Dendritic cell treated with granulocyte-macrophage colony-stimulating factor and Interleukin-4, amounts not matched to agents 40 ng/mL and 50 ng/mL, for 4 days (primary cell): ENCODE results near the gene NT5DC3.
"Not testable (repeated sequence)": the region's sequence is repeated elsewhere in the genome, so short reads cannot be mapped to it uniquely, and the experiment has no call there.

Experiments
- H3K27ac Mint-ChIP-seq: one replicate; pipeline ENCODE4 v1.8.0; 2022; ENCODE audit warnings: mild to moderate bottlenecking, mixed read lengths
- H3K27me3 Mint-ChIP-seq: one replicate; pipeline ENCODE4 v1.8.0; 2022; ENCODE audit warnings: mild to moderate bottlenecking, mixed read lengths
- H3K36me3 Mint-ChIP-seq: one replicate; pipeline ENCODE4 v1.8.0; 2022; ENCODE audit warnings: low read depth, mixed read lengths
- H3K4me1 Mint-ChIP-seq: one replicate; pipeline ENCODE4 v1.8.0; 2022; ENCODE audit warnings: low read depth, mixed read lengths
- H3K4me3 Mint-ChIP-seq: one replicate; pipeline ENCODE4 v1.8.0; 2022; ENCODE audit warnings: mild to moderate bottlenecking, moderate library complexity, mixed read lengths
- H3K9me3 Mint-ChIP-seq: one replicate; pipeline ENCODE4 v1.8.0; 2022; ENCODE audit warnings: mixed read lengths
- intact Hi-C: fragments of 100-400 bp; cut with micrococcal nuclease; formaldehyde crosslinking; loops from one replicate; pipeline ENCODE4 v1.15.0; 2022

Gene NT5DC3

DNA sequence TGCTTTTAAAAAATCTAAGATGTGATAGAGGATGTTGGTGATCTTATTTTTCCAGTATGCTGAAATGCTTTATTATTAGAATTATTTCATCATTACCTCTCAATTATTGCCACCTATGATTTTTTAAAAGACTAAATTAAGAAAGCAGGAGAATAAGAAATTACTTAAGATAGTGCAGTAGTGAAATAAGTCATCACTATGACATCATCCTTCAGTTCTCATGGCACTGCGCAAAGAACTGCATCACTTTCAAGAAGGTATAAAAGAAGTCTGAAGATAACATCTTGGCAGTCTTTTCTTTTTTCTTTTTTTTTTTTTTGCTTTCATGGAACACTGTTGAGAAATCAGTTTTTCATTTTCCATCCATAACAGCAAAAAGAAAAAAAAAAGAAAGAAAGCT, 24.4 kb downstream of the NT5DC3 start:
- H3K36me3 Mint-ChIP-seq, result no peaks in the 10 kb centered on the region
- H3K4me3 Mint-ChIP-seq, result no peak overlapping the region
- no peak overlapping the region for H3K27ac Mint-ChIP-seq

GRCh38 chr12:103814436-103814835, 26.6 kb downstream of the NT5DC3 start:
- Mint-ChIP-seq H3K4me3 (no peak overlapping the region), H3K4me1 (peaks cover 23% of the 10 kb centered on the region), H3K27ac (peak overlapping the region; percentile 69), H3K36me3 (peaks cover 6% of the 10 kb centered on the region), H3K9me3 (no peaks in the 10 kb centered on the region), H3K27me3 (no peaks in the 10 kb centered on the region)
- intact Hi-C loops, result no loop called here

More for the DNA sequence above, 24.4 kb downstream of the NT5DC3 start:
- H3K9me3 Mint-ChIP-seq, result peaks cover 9% of the 10 kb centered on the region
- intact Hi-C loops, result no loop called here
- H3K27me3 Mint-ChIP-seq, result no peaks in the 10 kb centered on the region
- peaks cover 23% of the 10 kb centered on the region for H3K4me1 Mint-ChIP-seq

- Mint-ChIP-seq H3K4me1 (peaks cover 23% of the 10 kb centered on the region), H3K27me3 (no peaks in the 10 kb centered on the region), H3K4me3 (no peak overlapping the region), H3K9me3 (no peaks in the 10 kb centered on the region), H3K27ac (peak overlapping the region; percentile 69), H3K36me3 (peaks cover 6% of the 10 kb centered on the region)
- intact Hi-C loops, result no loop called here
Measured at GRCh38 chr12:103813949-103814348, 27.1 kb downstream of the NT5DC3 start.

DNA sequence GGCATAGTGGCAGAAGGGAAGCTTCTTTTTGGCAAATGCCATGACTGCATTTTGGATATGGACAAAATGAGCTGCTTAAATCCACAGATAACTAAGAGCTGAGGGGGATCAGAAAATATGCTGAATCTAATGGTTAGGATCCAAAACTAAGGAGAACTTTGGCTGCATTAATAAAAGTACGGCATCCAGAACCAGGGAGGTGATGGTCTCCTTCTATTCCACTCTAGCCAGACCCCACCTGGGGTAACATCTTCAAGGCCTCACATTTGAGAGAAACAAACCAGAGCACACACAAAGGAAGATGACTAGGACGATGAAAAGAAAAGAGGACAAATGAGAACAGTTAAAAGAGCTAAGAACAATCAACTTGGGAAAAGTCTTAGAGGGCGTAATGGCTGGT, 27.6 kb downstream of the NT5DC3 start:
- H3K4me1 Mint-ChIP-seq, result peaks cover 23% of the 10 kb centered on the region
- H3K4me3 Mint-ChIP-seq, result no peak overlapping the region
- no peaks in the 10 kb centered on the region for H3K27me3 Mint-ChIP-seq
- H3K9me3 Mint-ChIP-seq, result no peaks in the 10 kb centered on the region
- peak overlapping the region; percentile 69 for H3K27ac Mint-ChIP-seq
- H3K36me3 Mint-ChIP-seq, result peaks cover 6% of the 10 kb centered on the region
- intact Hi-C loops, result no loop called here

DNA sequence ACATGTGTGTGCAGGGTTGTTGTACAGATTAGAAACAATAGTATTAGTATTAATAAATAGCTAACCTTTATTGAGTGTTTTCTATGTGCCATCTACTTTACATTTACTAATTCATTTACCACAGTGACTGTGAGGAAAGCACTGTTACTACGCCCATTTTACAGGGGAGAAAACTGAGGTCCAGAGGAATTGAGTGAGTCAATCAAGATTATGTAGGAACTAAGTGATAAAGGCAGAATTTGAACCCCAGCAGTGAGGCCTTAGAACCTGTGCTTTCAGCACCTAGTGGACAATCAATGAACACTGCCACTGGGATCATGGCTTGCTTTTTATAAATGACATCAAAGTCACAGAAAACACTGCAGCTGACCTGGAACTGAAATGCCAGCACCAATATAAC, 28.2 kb downstream of the NT5DC3 start:
- intact Hi-C loops, result no loop called here
- H3K27me3 Mint-ChIP-seq, result no peaks in the 10 kb centered on the region
- no peaks in the 10 kb centered on the region for H3K9me3 Mint-ChIP-seq
- no peak overlapping the region for H3K4me3 Mint-ChIP-seq
- peaks cover 27% of the 10 kb centered on the region for H3K4me1 Mint-ChIP-seq
- H3K27ac Mint-ChIP-seq, result no peak overlapping the region
- peaks cover 6% of the 10 kb centered on the region for H3K36me3 Mint-ChIP-seq

DNA sequence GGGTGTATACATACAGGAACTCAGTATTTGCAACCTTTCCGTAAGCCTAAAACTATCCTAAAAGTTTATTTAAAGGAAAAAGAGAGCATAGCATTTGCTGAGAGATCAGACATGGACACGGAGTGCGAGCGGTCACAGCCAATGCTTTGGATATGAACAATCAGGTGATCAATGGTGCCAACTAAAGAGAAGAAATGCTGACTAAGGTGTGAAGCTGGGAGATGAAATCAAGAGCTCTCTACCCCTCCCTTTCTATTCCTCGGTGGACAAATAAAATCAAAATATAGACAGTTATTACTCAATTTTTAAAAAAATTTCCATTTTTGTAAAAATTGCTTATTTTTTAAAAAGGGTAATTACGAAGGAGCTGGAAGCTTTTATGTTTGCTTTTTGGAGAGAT, 29.2 kb downstream of the NT5DC3 start:
- Mint-ChIP-seq H3K9me3 (no peaks in the 10 kb centered on the region), H3K4me1 (peaks cover 32% of the 10 kb centered on the region), H3K27ac (no peak overlapping the region), H3K27me3 (no peaks in the 10 kb centered on the region), H3K36me3 (peaks cover 6% of the 10 kb centered on the region), H3K4me3 (no peak overlapping the region)
- intact Hi-C loops, result no loop called here

DNA sequence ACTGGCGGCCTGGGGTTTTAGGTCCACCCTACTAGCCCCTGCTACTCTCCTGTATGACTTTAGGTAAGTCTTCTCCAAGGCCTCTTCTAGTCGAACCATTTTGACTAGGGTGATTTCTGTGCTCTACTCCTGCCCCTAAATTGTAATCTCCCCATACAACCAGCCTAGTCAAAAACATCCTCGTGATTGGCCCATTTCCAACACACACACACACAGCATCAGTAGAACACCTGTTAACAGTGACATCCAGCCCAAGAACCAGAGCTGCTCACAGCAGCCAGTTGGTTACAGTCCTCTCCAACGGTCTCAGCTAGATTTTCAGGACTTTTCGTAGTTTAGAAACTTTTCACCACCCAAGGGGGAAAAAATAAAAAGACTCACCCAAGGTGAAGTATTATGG, 30.9 kb downstream of the NT5DC3 start:
- Mint-ChIP-seq H3K27ac (no peak overlapping the region), H3K4me1 (peaks cover 46% of the 10 kb centered on the region), H3K9me3 (no peaks in the 10 kb centered on the region), H3K27me3 (no peaks in the 10 kb centered on the region), H3K4me3 (no peak overlapping the region), H3K36me3 (peaks cover 11% of the 10 kb centered on the region)
- intact Hi-C loops, result no loop called here

GRCh38 chr12:103809639-103810038, 31.4 kb downstream of the NT5DC3 start:
- peaks cover 11% of the 10 kb centered on the region for H3K36me3 Mint-ChIP-seq
- H3K9me3 Mint-ChIP-seq, H3K27ac Mint-ChIP-seq, H3K27me3 Mint-ChIP-seq, H3K4me3 Mint-ChIP-seq, intact Hi-C loops: not testable (repeated sequence)
- H3K4me1 Mint-ChIP-seq, result peaks cover 49% of the 10 kb centered on the region

DNA sequence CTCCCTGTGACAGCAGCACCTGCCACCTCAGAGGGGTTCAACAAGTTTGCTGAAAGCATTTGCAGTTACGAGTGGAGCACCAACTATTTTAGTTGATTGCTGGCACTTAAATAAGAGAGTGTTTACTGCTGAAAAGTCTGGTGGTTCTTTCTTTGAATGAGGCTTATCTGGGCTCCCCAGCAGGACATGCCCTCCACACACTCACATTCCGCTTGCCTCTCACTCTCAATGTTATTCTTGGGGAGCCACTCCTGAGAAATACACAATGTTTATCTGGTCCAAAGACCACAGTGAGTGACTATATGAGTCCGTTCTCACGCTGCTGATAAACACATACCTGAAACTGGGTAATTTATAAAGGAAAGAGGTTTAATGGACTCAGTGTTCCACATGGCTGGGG, 31.9 kb downstream of the NT5DC3 start:
- Mint-ChIP-seq H3K4me3 (no peak overlapping the region), H3K4me1 (peaks cover 48% of the 10 kb centered on the region), H3K27me3 (no peaks in the 10 kb centered on the region), H3K27ac (no peak overlapping the region), H3K9me3 (no peaks in the 10 kb centered on the region), H3K36me3 (peaks cover 11% of the 10 kb centered on the region)
- intact Hi-C loops, result no loop called here

DNA sequence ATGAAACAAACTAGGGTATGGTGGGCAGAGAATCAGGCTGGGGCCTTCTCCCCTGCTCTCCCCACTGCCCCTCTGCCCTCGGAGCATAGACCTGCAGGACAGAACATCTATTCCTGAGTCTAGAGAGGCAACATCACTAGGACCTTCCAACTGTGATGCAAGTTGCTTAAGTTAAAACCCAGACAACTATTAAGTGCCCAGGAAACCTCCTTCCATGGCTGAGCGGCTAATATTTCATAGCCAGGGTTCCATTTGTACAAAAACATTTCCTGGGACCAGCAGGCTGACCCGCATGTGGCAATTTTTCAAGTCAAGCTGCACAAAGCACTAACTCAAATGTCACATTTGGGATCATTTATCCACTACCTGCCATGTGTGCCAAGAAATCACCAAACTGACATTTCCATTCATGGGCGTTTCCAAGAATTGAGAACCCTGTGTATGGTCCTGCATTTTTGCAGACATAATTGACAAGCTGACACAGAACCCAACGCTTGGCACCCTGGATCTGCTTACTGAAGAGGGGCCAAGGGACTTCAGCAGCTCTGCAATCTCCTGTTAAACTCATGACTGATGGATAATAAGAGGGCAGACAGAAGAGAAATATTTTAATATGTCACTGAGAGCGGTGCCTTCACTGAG, 32.7 kb downstream of the NT5DC3 start:
- Mint-ChIP-seq H3K9me3 (no peaks in the 10 kb centered on the region), H3K36me3 (peaks cover 11% of the 10 kb centered on the region), H3K27me3 (no peaks in the 10 kb centered on the region), H3K27ac (peak overlapping the region; percentile 72), H3K4me3 (no peak overlapping the region), H3K4me1 (peaks cover 42% of the 10 kb centered on the region)
- intact Hi-C loops, result no loop called here

DNA sequence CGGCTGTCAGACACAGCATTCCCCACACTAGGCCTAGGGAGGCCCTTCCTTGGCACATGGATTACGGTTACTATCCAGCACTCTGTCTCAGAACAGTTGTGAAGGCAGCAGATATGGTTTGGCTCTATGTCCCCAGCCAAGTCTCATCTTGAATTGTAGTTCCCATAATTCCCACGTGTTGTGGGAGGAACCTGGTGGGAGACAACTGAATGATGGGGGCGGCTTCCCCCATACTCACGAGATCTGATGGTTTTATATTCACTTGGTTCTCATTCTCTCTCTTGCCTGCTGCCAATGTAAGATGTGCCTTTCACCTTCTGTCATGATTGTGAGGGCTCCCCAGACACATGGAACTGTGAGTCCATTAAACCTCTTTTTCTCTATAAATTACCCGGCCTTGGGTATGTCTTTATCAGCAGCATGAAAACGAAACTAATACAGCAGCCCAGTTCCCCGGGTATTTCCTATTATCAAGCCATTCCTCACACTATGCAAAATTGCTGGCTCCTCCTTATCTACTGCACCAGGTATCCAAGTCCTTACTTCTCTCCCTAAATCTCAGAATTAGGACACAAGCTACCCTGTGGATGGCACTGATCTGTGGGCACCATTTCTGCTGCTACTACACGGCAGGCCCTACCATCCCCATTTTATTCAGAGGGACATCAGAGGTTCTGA, 33.3 kb downstream of the NT5DC3 start:
- H3K27ac Mint-ChIP-seq, result peak overlapping the region; percentile 72
- no peaks in the 10 kb centered on the region for H3K27me3 Mint-ChIP-seq
- peaks cover 11% of the 10 kb centered on the region for H3K36me3 Mint-ChIP-seq
- intact Hi-C loops, result no loop called here
- H3K4me1 Mint-ChIP-seq, result peaks cover 45% of the 10 kb centered on the region
- no peak overlapping the region for H3K4me3 Mint-ChIP-seq
- no peaks in the 10 kb centered on the region for H3K9me3 Mint-ChIP-seq

- peaks cover 54% of the 10 kb centered on the region for H3K4me1 Mint-ChIP-seq
- H3K27me3 Mint-ChIP-seq, result no peaks in the 10 kb centered on the region
- H3K4me3 Mint-ChIP-seq, result no peak overlapping the region
- H3K36me3 Mint-ChIP-seq, result peaks cover 11% of the 10 kb centered on the region
- H3K9me3 Mint-ChIP-seq, result no peaks in the 10 kb centered on the region
- H3K27ac Mint-ChIP-seq, result peak overlapping the region; percentile 72
- intact Hi-C loops, result no loop called here
Measured at GRCh38 chr12:103806803-103807202, 34.2 kb downstream of the NT5DC3 start.

DNA sequence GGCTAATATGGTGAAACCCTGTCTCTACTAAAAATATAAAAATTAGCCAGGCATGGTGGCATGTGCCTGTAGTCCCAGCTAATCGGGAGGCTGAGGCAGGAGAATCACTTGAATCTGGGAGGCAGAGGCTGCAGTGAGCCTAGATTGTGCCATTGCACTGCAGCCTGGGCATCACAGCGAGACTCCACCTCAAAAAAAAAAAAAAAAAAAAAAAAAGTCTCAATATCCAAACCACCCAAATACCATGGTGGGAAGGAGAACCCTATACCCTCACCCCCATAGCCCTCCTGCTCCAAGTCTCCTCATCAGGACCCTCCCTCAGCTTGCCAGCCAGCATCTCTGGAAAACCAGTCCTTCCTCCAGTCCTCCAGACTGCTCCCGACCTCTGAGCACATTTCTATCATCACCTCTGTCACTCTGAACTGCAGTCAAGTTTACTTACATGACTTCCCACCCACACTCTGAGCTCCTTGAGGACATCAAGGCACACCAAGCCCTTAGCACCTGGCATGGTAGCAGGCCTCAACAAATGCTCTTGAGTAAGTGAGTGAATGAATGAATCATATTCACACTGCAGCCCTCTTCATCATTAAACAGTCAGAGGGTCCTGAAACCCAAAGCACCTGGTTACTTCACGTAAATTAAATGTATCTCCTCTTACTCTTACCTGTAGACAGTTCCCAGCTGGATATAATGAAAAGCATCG, 35.2 kb downstream of the NT5DC3 start:
- Mint-ChIP-seq H3K36me3 (peaks cover 11% of the 10 kb centered on the region), H3K4me3 (no peak overlapping the region), H3K9me3 (no peaks in the 10 kb centered on the region), H3K4me1 (peaks cover 60% of the 10 kb centered on the region), H3K27ac (peak overlapping the region; percentile 72), H3K27me3 (no peaks in the 10 kb centered on the region)
- intact Hi-C loops, result no loop called here

DNA sequence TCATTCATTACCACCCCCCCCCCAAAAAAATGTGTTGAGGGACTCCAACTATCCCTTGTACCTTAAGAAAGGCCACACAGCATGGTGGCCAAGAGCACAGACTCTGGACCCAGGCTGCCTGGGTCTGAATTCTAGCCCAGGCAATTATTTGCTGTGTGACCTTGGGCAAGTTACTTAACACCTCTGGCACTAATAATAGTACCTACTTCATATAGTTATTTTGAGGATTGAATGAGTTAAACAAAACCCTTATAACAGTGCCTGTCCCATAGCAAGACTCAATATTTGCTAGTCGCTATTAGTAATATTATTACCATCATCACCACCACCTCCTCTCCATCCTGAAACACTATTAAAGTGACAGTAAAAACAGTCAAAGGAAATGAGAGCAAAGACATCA, 37.2 kb downstream of the NT5DC3 start:
- no peak overlapping the region for H3K4me3 Mint-ChIP-seq
- peaks cover 77% of the 10 kb centered on the region for H3K4me1 Mint-ChIP-seq
- peaks cover 5% of the 10 kb centered on the region for H3K36me3 Mint-ChIP-seq
- intact Hi-C loops, result no loop called here
- H3K27ac Mint-ChIP-seq, result no peak overlapping the region
- H3K9me3 Mint-ChIP-seq, result peaks cover 8% of the 10 kb centered on the region
- peaks cover 1% of the 10 kb centered on the region for H3K27me3 Mint-ChIP-seq
